HEK293T (cell line): Measurements from ENCODE around the gene BNC1.

Experiments used
- ARNT ChIP-seq: fragments of 450-650 bp; IDR thresholded peaks from 2 replicates; pipeline ENCODE4 v1.6.1; 2017; ENCODE audit warnings: mild to moderate bottlenecking
- BHLHE40 ChIP-seq: fragments of 450-650 bp; IDR thresholded peaks from 2 replicates; pipeline ENCODE4 v1.6.1; 2016; ENCODE audit warnings: mild to moderate bottlenecking, moderate library complexity, borderline replicate concordance
- CTBP1 ChIP-seq: fragments of 450-650 bp; IDR thresholded peaks from 2 replicates; pipeline ENCODE4 v1.6.1; 2016; ENCODE audit warnings: borderline replicate concordance
- FOXA1 ChIP-seq: fragments of 450-650 bp; IDR thresholded peaks from 2 replicates; pipeline ENCODE4 v1.6.1; 2016; ENCODE audit warnings: mild to moderate bottlenecking
- FOXK2 ChIP-seq: fragments of 450-650 bp; IDR thresholded peaks from 2 replicates; pipeline ENCODE4 v1.6.1; 2016; ENCODE audit warnings: mild to moderate bottlenecking
- FOXM1 ChIP-seq: fragments of 450-650 bp; IDR thresholded peaks from 2 replicates; pipeline ENCODE4 v1.6.1; 2017; ENCODE audit warnings: mild to moderate bottlenecking, borderline replicate concordance
- L3MBTL2 ChIP-seq: fragments of 450-650 bp; conservative IDR thresholded peaks from 2 replicates; pipeline ENCODE4 v1.6.1; 2016; ENCODE audit warnings: mild to moderate bottlenecking
- LEF1 ChIP-seq: fragments of 450-650 bp; IDR thresholded peaks from 2 replicates; pipeline ENCODE4 v1.6.1; 2017; ENCODE audit warnings: mild to moderate bottlenecking, borderline replicate concordance
- NFRKB ChIP-seq: fragments of 450-650 bp; IDR thresholded peaks from 2 replicates; pipeline ENCODE4 v1.6.1; 2016; ENCODE audit warnings: mild to moderate bottlenecking, moderate library complexity
- PKNOX1 ChIP-seq: fragments of 450-650 bp; IDR thresholded peaks from 2 replicates; pipeline ENCODE4 v1.6.1; 2016
- SP1 ChIP-seq: fragments of 450-650 bp; IDR thresholded peaks from 2 replicates; pipeline ENCODE4 v1.6.1; 2017
- SUZ12 ChIP-seq: fragments of 450-650 bp; IDR thresholded peaks from 2 replicates; pipeline ENCODE4 v1.6.1; 2016; ENCODE audit warnings: mild to moderate bottlenecking
- TARDBP ChIP-seq: fragments of 450-650 bp; IDR thresholded peaks from 2 replicates; pipeline ENCODE4 v1.6.1; 2016
- ZNF384 ChIP-seq: fragments of 450-650 bp; IDR thresholded peaks from 2 replicates; pipeline ENCODE4 v1.6.1; 2016

GRCh38 chr15:83324799-83325198, 40.3 kb upstream of the BNC1 start:
- no peak for TF ChIP-seq SUZ12
- no peak for TF ChIP-seq ZNF384
- TF ChIP-seq NFRKB: no peak
- TF ChIP-seq FOXA1: no peak
- no peak for TF ChIP-seq TARDBP
- TF ChIP-seq FOXM1: no peak
- TF ChIP-seq SP1: no peak
- TF ChIP-seq FOXK2: no peak
- TF ChIP-seq CTBP1: no peak
- no peak for TF ChIP-seq ARNT
- no peak for TF ChIP-seq LEF1
- TF ChIP-seq L3MBTL2: no peak
- no peak for TF ChIP-seq PKNOX1
- no peak for TF ChIP-seq BHLHE40
